SK-N-MC (cell line): ENCODE results near the gene GRIA4.

Experiments
- DNase-seq: peaks from one replicate; pipeline ENCODE4 v3.0.0-alpha.2; 2011; ENCODE audit warnings: low read depth, low spot score
- H3K27ac ChIP-seq: fragments of 200-600 bp; sonication (generic); 2 replicates; pipeline ENCODE4 v1.5.1; 2016; ENCODE audit warnings: mixed run types
- H3K36me3 ChIP-seq: fragments of 200-600 bp; sonication (generic); 2 replicates; pipeline ENCODE4 v1.6.1; 2017; ENCODE audit warnings: antibody characterized with exemption, low read length, mixed read lengths; ENCODE audit not compliant: insufficient read depth
- H3K4me3 ChIP-seq: fragments of 200-600 bp; sonication (generic); 2 replicates; pipeline ENCODE4 v1.5.1; 2016
- H3K9ac ChIP-seq: fragments of 200-600 bp; sonication (generic); 2 replicates; pipeline ENCODE4 v1.8.0; 2017; ENCODE audit warnings: mixed run types, mixed read lengths; ENCODE audit not compliant: insufficient read length
- H3K9me3 ChIP-seq: fragments of 200-600 bp; sonication (generic); 2 replicates; pipeline ENCODE4 v1.6.1; 2017; ENCODE audit warnings: low read depth, mild to moderate bottlenecking, antibody characterized with exemption, low read length, moderate library complexity, mixed read lengths
- EZH2 ChIP-seq: fragments of 200-600 bp; sonication (generic); IDR thresholded peaks from one replicate; pipeline ENCODE4 v1.6.1; 2017; ENCODE audit warnings: antibody characterized with exemption
- FOXP2 ChIP-seq: optimal IDR thresholded peaks from 2 replicates; pipeline ENCODE3; 2011; ENCODE audit warnings: mild to moderate bottlenecking, moderate library complexity; ENCODE audit not compliant: insufficient read depth; ENCODE audit errors: extremely low read length, control extremely low read depth
- POLR2AphosphoS5 ChIP-seq: IDR thresholded peaks from 2 replicates; pipeline ENCODE4 v1.6.1; 2012; ENCODE audit warnings: mild to moderate bottlenecking, low read depth, low read length, borderline replicate concordance

Gene GRIA4

GRCh38 chr11:106011481-106011880, 401.6 kb downstream of the GRIA4 start:
- Histone ChIP-seq H3K36me3 (peaks cover 56% of the 10 kb centered on the region), H3K9ac (no peak overlapping the region), H3K9me3 (no peaks in the 10 kb centered on the region; the same call in 1 of the 2 replicates), H3K27ac (no peak overlapping the region), H3K4me3 (no peak overlapping the region)
- no peak for DNase-seq
- TF ChIP-seq FOXP2 (no peak), EZH2 (no peak), POLR2AphosphoS5 (no peak)

- Histone ChIP-seq H3K27ac (no peak overlapping the region), H3K36me3 (peaks cover 45% of the 10 kb centered on the region), H3K9ac (no peak overlapping the region), H3K4me3 (no peak overlapping the region), H3K9me3 (no peaks in the 10 kb centered on the region; the same call in 1 of the 2 replicates)
- DNase-seq, result no peak
- TF ChIP-seq FOXP2, result no peak
- no peak for TF ChIP-seq EZH2
- TF ChIP-seq POLR2AphosphoS5, result no peak
Observed at GRCh38 chr11:106012744-106013143, 402.9 kb downstream of the GRIA4 start.

- Histone ChIP-seq H3K4me3 (no peak overlapping the region), H3K36me3 (peaks cover 34% of the 10 kb centered on the region), H3K27ac (no peak overlapping the region), H3K9me3 (no peaks in the 10 kb centered on the region), H3K9ac (no peak overlapping the region)
- DNase-seq, result no peak
- no peak for TF ChIP-seq FOXP2
- no peak for TF ChIP-seq POLR2AphosphoS5
- TF ChIP-seq EZH2, result no peak
Observed at GRCh38 chr11:106014035-106014434, 404.2 kb downstream of the GRIA4 start.

GRCh38 chr11:106014620-106015019, 404.7 kb downstream of the GRIA4 start:
- Histone ChIP-seq H3K36me3 (peaks cover 30% of the 10 kb centered on the region), H3K9me3 (no peaks in the 10 kb centered on the region), H3K9ac (no peak overlapping the region), H3K27ac (no peak overlapping the region), H3K4me3 (no peak overlapping the region)
- no peak for DNase-seq
- no peak for TF ChIP-seq EZH2
- no peak for TF ChIP-seq POLR2AphosphoS5
- TF ChIP-seq FOXP2, result no peak

GRCh38 chr11:106015066-106015465, 405.2 kb downstream of the GRIA4 start:
- no peak for DNase-seq
- H3K27ac ChIP-seq, result no peak overlapping the region
- H3K9me3 ChIP-seq, result no peaks in the 10 kb centered on the region
- no peak overlapping the region for H3K9ac ChIP-seq
- H3K36me3 ChIP-seq, result peaks cover 28% of the 10 kb centered on the region
- H3K4me3 ChIP-seq, result no peak overlapping the region
- TF ChIP-seq FOXP2 (no peak), POLR2AphosphoS5 (no peak), EZH2 (no peak)

GRCh38 chr11:106017093-106017492, 407.2 kb downstream of the GRIA4 start:
- no peak overlapping the region for H3K9ac ChIP-seq
- no peak for TF ChIP-seq FOXP2
- no peak for TF ChIP-seq EZH2
- TF ChIP-seq POLR2AphosphoS5, result no peak
- no peak for DNase-seq

GRCh38 chr11:106021181-106021966, 411.5 kb downstream of the GRIA4 start:
- DNase-seq, result no peak
- H3K9me3 ChIP-seq, result no peaks in the 10 kb centered on the region
- peak overlapping the region; percentile 92 for H3K4me3 ChIP-seq
- no peak overlapping the region for H3K27ac ChIP-seq
- H3K36me3 ChIP-seq, result peaks cover 7% of the 10 kb centered on the region
- peak overlapping the region; percentile 79 for H3K9ac ChIP-seq
- no peak for TF ChIP-seq POLR2AphosphoS5
- no peak for TF ChIP-seq FOXP2
- no peak for TF ChIP-seq EZH2

More at GRCh38 chr11:106017093-106017492, 407.2 kb downstream of the GRIA4 start:
- Histone ChIP-seq H3K27ac (no peak overlapping the region), H3K36me3 (peaks cover 10% of the 10 kb centered on the region), H3K4me3 (no peak overlapping the region), H3K9me3 (no peaks in the 10 kb centered on the region)

GRCh38 chr11:106021967-106022794, 412.3 kb downstream of the GRIA4 start, which contains the start of gene MSANTD4:
Gene MSANTD4 (minus strand): TSS chr11:106022240. CDS start chr11:106010917, 11,323 bp downstream.
- H3K9me3 ChIP-seq, result no peaks in the 10 kb centered on the region
- 0 out of 2 replicates have a peak within 1 kb of the TSS, but pooled peaks have one; percentile 48 for H3K27ac ChIP-seq
- H3K4me3 ChIP-seq, result peak within 1 kb of the TSS; percentile 92

More at GRCh38 chr11:106021967-106022794, 412.3 kb downstream of the GRIA4 start, which contains the start of gene MSANTD4:
- DNase-seq, result peak; percentile 97
- H3K9ac ChIP-seq, result peak within 1 kb of the TSS; percentile 79
- H3K36me3 ChIP-seq, result peaks cover 7% of the 10 kb centered on the region
- TF ChIP-seq FOXP2, result no peak
- TF ChIP-seq POLR2AphosphoS5, result peak; percentile 50; the same call in 1 of the 2 replicates
